GM18498 (cell line): Measurements from ENCODE around the gene RTF1.
"Not testable (repeated sequence)": the region's sequence is repeated elsewhere in the genome, so short reads cannot be mapped to it uniquely, and the experiment has no call there.

Experiments used
- ATAC-seq: cut with Tn5 transposase; IDR thresholded peaks from one replicate; pipeline ENCODE4 v1.9.1; 2021; ENCODE audit warnings: mild to moderate bottlenecking, moderate library complexity; ENCODE audit not compliant: unreplicated experiment

Gene RTF1

GRCh38 chr15:41435037-41435786, 18.3 kb downstream of the RTF1 start:
- no peak for ATAC-seq

- ATAC-seq, result no peak
Measured at GRCh38 chr15:41437448-41437847, 20.6 kb downstream of the RTF1 start.

- no peak for ATAC-seq
Measured at GRCh38 chr15:41438206-41438605, 21.3 kb downstream of the RTF1 start.

DNA sequence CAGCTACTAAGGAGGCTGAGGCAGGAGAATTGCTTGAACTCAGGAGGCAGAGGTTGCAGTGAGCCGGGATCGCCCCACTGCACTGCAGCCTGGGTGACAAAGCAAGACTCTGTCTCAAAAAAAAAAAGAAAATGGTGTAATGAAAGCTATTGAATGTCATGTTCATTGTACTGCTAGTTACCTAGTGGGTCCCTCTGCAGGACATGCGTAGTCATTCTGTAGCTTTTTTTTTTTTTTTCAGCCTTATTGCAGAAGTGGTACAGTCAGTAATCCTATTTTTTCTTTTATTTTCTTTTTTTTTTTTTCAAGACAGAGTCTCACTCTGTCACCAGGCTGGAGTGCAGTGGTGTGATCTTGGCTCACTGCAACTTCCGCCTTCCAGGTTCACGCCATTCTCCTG, 21.9 kb downstream of the RTF1 start:
- not testable (repeated sequence) for ATAC-seq

GRCh38 chr15:41443275-41443674, 26.4 kb downstream of the RTF1 start:
- ATAC-seq, result no peak

DNA sequence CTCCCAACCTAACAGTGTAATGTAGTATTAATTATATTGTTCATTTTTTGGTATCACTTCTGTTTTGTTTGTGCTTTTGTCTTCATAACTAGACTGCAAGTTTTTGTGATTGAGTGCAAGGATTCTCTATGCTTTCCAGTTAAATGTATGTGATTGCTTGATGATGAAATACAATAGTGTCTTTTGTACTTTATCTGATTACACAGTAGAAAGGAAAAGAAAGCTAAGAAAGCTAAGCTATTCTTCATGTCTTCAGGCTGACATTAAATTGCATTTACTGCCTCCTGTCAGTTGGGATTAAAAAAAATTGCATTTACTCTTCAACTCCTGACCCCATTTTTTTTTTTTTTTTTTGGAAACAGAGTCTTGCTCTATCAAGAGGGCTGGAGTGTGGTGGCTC, 28.5 kb downstream of the RTF1 start:
- ATAC-seq, result no peak

- no peak for ATAC-seq
Measured at GRCh38 chr15:41462084-41462795, 45.3 kb downstream of the RTF1 start.

DNA sequence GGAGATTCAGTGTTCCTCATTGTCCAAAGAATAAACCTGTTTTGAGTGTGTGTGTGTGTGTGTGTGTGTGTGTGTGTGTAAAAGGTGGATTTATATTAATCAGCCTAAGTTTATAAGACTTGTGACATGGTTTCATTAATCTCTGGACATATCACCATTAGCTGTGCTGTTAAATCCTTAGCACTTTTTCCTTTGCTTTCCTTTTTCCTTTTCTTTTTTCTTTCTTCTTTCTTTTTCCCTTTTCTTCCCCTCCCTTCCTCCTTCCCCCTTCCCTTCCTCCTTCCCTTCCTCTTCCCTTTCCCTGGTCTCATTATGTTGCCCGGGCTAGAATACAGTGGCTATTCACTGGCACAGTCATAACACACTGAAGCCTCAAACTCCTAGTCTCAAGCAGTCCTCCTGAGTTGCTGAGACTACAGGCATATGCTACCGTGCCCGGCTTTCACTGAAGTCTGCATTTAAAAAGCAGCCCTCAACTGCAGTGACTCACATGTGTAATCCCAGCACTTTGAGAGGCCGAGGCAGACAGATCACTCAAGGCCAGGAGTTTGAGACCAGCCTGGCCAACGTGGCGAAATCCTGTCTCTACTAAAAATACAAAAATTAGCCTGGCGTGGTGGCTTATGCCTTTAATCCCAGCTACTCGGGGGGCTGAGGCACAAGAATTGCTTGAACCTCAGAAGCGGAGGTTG, 48.1 kb downstream of the RTF1 start:
- no peak for ATAC-seq

DNA sequence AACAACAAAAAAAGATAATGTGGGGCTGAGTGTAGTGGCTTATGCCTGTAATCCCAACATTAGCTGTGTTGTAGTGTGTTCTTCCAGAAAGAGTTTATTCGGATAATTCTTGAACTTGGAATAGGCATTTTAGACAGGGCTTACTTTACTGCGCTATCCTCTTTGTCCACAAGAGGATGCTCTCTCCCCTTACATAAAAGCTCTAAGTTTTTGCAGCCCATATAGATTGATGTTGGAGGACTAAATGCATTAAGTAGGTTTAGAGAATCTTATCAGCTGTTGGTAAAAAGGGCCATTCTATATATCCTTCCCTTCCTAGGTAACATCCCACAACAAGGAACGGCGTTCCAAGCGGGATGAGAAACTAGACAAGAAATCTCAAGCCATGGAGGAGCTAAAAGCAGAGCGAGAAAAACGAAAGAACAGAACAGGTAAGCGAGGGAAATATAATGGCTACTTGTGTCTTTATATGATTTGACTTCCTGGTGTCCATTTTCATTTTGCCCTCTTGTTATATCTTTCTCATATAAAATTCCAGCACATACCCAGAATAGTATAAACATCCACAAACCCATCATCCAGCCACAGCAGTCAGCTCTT, 49.0 kb downstream of the RTF1 start:
- no peak for ATAC-seq

- no peak for ATAC-seq
Measured at GRCh38 chr15:41466711-41467110, 49.8 kb downstream of the RTF1 start.

- not testable (repeated sequence) for ATAC-seq
Measured at GRCh38 chr15:41469644-41470043, 52.7 kb downstream of the RTF1 start.

DNA sequence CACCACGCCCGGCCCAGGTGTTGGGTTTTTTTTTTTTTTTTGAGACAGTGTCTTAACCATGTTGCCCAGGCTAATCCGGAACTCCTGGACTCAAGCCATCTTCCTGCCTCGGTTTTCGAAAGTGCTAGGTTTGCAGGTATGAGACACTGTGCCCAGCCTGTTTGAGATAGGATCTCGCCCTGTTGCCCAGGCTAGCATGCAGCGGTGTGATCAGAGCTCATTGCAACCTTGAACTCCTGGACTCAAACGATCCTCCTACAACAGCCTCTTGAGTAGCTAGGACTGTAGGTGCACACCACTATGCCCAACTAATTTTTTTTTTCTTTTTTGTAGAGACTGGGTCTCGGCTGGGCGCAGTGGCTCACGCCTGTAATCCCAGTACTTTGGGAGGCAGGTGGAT, 56.5 kb downstream of the RTF1 start:
- no peak for ATAC-seq

- no peak for ATAC-seq
Measured at GRCh38 chr15:41474436-41474835, 57.5 kb downstream of the RTF1 start.

GRCh38 chr15:41474941-41475340, 58.0 kb downstream of the RTF1 start:
- no peak for ATAC-seq

- no peak for ATAC-seq
Measured at GRCh38 chr15:41476416-41477048, 59.6 kb downstream of the RTF1 start.

DNA sequence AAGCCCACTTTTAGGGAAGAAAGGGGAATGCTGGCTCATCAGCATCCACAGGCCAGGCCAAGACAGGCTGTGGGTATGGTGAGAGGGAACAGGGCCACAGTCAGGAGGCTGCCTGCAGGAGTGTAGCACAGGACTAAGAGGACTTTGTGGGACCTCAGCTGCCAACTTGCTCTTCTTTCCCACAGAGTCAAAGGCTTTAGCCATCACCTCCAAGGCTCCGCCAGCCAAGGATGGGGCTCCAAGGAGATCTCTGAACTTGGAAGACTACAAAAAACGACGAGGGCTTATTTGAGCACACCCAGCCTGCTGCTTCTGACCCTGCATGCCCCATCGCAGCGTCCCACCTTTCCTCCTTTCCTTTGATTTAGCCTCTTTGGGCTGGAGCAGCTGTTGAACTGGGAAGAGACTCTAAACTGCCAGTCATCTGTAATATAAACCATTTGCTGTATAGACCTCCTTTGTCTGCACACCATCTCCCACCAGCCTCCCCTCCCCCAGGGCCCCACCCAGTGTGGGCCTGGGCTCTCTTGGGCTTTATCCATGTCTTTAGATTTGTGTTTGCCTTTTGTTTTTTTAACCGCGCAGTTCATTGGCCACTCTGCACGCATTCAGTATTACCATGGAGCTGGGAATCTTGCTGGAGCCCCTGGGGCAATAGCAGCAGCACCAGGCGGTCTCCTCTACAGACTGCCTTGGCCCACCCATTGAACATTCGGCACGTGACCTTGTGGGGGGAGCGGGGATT, 63.7 kb downstream of the RTF1 start:
- no peak for ATAC-seq

DNA sequence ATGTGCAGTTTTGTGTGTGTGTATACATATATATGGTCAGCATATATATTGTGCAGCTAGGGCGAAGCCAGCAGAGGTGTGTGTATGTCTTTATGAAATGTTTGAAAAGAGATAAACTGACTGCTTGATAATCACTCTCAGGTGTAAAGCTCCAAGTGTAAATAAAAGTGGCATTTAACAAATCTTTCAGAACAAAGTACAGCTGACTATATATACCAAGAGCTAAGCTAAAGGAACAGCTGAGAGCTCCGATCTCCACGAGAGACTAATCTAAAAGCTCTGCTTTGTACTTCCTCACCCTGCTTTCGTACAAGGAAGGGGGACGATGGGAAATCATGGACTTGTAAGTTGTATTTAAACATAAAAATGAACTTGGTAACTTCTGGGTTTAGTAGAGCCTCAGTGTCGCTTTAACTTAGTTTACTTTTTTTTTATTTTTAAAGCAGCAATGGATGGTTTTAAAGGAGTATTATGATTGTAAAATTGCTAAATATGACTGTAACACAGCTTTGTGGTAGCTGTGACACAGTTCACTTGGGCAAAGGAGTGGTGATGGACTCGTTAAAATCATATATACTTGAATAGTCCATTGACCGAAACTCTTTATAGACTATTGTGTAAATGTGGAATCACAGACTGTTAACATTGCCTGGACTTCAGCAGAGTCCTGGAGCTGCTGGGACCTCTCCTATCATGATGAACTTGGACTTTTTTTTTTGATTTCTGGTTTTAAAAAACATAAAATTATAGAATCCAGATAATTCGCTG, 65.4 kb downstream of the RTF1 start:
- no peak for ATAC-seq

DNA sequence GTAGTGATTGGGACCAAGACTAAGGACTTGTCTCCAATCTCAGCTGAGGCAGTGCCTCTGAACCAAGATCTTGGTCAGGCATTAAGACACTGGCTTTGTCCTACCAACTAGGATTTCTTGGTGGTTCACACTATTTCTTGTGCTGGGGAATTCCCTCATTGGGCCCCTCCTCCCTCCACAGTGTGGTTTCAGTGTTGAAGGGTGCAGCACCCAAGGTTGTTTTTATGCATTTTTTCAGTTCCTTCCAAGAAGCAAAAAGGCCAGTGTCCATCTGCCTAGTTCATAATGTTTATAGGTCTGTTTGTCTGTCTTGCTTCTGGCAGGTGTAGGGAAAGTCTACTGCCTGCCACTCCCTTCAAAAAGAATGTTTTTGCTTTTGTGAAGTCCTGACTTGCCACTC, 66.2 kb downstream of the RTF1 start:
- ATAC-seq, result peak; percentile 78

DNA sequence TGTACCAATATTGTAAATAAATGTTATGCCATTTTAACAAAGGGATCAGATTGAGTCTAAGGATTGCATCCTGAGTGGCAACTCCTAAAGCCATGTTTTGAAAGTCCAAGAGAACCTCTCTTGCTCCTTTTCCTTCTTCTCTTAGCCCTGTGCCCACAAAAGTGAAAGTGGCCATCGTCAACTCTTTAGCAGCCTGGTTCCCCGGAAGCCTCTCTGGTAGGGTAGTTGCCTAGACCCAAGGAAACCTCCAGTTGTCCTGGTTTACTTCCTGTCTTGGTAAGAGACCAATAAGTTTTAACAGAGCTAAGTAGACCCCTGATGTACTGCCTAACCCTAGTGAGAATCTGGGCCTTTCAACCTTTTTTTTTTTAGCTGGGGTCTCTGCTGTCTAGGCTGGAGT, 66.6 kb downstream of the RTF1 start:
- ATAC-seq, result no peak
